Measurements from ENCODE around the gene UQCR11. TPM values are rescaled to one million over a fixed set of nuclear protein-coding genes. Genes with fewer than 3 reads are reported as not detected.

Gene UQCR11
- total and polyA plus RNA-seq, 2 of the 4 experiments (the other 2 are of a cell fraction): 29.2 to 177 TPM

GRCh38 chr19:1556390-1557070, 48.7 kb downstream of the UQCR11 start:
- WGBS, 2 experiments (ENCODE audit: extremely low coverage in 2 of 2, insufficient read length in 1 of 2): 99% methylated on average over 34 of the region's 66 CpGs; no CpG with 5 or more reads in 1 of the 2 experiments
- intact Hi-C loops (cut with micrococcal nuclease): no loop called here
- no peak overlapping the region for H3K9ac ChIP-seq (ENCODE audit: low read depth, low read length)

More at GRCh38 chr19:1556390-1557070, 48.7 kb downstream of the UQCR11 start:
- H3K23ac ChIP-seq (ENCODE audit: low read depth, low read length): no peak overlapping the region
- no peak overlapping the region for H3K4ac ChIP-seq (ENCODE audit: low read depth, low read length)
- DNase-seq (no peak), ATAC-seq (ENCODE audit: low read depth) (no peak)
- no peaks in the 10 kb centered on the region for H3K27me3 ChIP-seq (ENCODE audit: control insufficient read depth, insufficient read depth, low read length)
- no peaks in the 10 kb centered on the region for H3K9me3 ChIP-seq (ENCODE audit: control insufficient read depth, insufficient read depth, low read length)
- no peak overlapping the region for H3K27ac ChIP-seq (ENCODE audit: insufficient read depth, low read length)
- peaks cover 29% of the 10 kb centered on the region for H3K36me3 ChIP-seq (ENCODE audit: control insufficient read depth, insufficient read depth, low read length)
- peak overlapping the region; percentile 21 for H2AFZ ChIP-seq (replicated peaks; ENCODE audit: low read length, poor library complexity)
- no peak overlapping the region for H4K8ac ChIP-seq (ENCODE audit: low read depth in 2 of 2, low read length in 2 of 2)
- TF ChIP-seq MAZ (IDR thresholded peaks at IDR 0.05; ENCODE audit: borderline replicate concordance, low read depth, low read length): no peak
- TF ChIP-seq RFX5 (IDR thresholded peaks at IDR 0.05; ENCODE audit: low read depth, low read length): no peak
- TF ChIP-seq MXI1 (IDR thresholded peaks at IDR 0.05; ENCODE audit: borderline replicate concordance, low read depth, low read length): no peak
- no peak for TF ChIP-seq ELK1 (IDR thresholded peaks at IDR 0.05; ENCODE audit: borderline replicate concordance, low read depth, low read length)
- no peak for TF ChIP-seq RAD21 (IDR thresholded peaks at IDR 0.05; ENCODE audit: low read length)
- TF ChIP-seq USF2 (IDR thresholded peaks at IDR 0.05; ENCODE audit: low read depth, low read length): no peak
- no peak for TF ChIP-seq CEBPB (IDR thresholded peaks at IDR 0.05; ENCODE audit: low read depth, low read length)
- TF ChIP-seq FOS (IDR thresholded peaks at IDR 0.05; ENCODE audit: low read depth, low read length): no peak
- no peak for TF ChIP-seq BHLHE40 (IDR thresholded peaks at IDR 0.05; ENCODE audit: low read depth, low read length)
- no peak for TF ChIP-seq MAFK (IDR thresholded peaks at IDR 0.05; ENCODE audit: low read depth, low read length)
- TF ChIP-seq POLR2A (IDR thresholded peaks at IDR 0.05; ENCODE audit: low read depth, low read length): no peak
- TF ChIP-seq SMC3 (IDR thresholded peaks at IDR 0.05; ENCODE audit: low read depth, low read length): no peak
- TF ChIP-seq CTCF (conservative IDR thresholded peaks at IDR 0.05; ENCODE audit: low read depth, low read length): no peak
- TF ChIP-seq CHD1 (IDR thresholded peaks at IDR 0.05; ENCODE audit: low read depth, low read length): no peak
- no peak for TF ChIP-seq RCOR1 (IDR thresholded peaks at IDR 0.05; ENCODE audit: insufficient replicate concordance, low read length)
- no peak for TF ChIP-seq NFE2L2 (IDR thresholded peaks at IDR 0.05; ENCODE audit: low read depth, low read length)
- ChIA-PET CTCF (no interaction called here), POLR2A (ENCODE audit: unreplicated experiment) (no interaction called here)
- H2BK120ac ChIP-seq (ENCODE audit: low read depth, low read length): no peak overlapping the region
- in situ Hi-C loops (cut with MboI; ENCODE audit: low sequenced_read_pairs) (no loop called here), dilution Hi-C loops (cut with HindIII; ENCODE audit: low sequenced_read_pairs, unreplicated experiment) (no loop called here)
- TSS peak; percentile 63 for BruUV-seq (replicated peaks)
- H2BK5ac ChIP-seq (ENCODE audit: low read depth, low read length, poor library complexity, severe bottlenecking): no peak overlapping the region
- H3K4me2 ChIP-seq (ENCODE audit: low read depth, low read length): no peak overlapping the region
- H3K56ac ChIP-seq (ENCODE audit: extremely low read depth, insufficient read depth, low read length): no peak overlapping the region
- peaks cover 9% of the 10 kb centered on the region; the same call in 1 of the 2 replicates for H3K9me1 ChIP-seq (ENCODE audit: insufficient read depth, low read length)
- no peak overlapping the region for H2BK15ac ChIP-seq (ENCODE audit: low read depth, low read length)
- no peak overlapping the region for H4K5ac ChIP-seq (ENCODE audit: low read depth, low read length)
- H2AK5ac ChIP-seq (ENCODE audit: low read depth, low read length): no peak overlapping the region
- H3K79me1 ChIP-seq (ENCODE audit: low read depth in 1 of 2, low read length in 2 of 2): peaks cover 9 to 43% of the 10 kb centered on the region in 2 experiments; a peak in 3 of 4 replicates
- H3K18ac ChIP-seq (ENCODE audit: low read depth, low read length): no peak overlapping the region
- no peak overlapping the region for H3K4me3 ChIP-seq (ENCODE audit: insufficient read depth, low read depth, low read length)
- H4K20me1 ChIP-seq (ENCODE audit: insufficient read depth, low read length): peaks cover 49% of the 10 kb centered on the region
- H2AK9ac ChIP-seq (replicated peaks; ENCODE audit: low read depth, low read length, poor library complexity): no peak overlapping the region
- peaks cover 2% of the 10 kb centered on the region; the same call in 1 of the 2 replicates for H3K4me1 ChIP-seq (ENCODE audit: control insufficient read depth, insufficient read depth, low read length)
- no peak overlapping the region for H2BK20ac ChIP-seq (ENCODE audit: low read depth, low read length)
- no peak overlapping the region for H3K14ac ChIP-seq (replicated peaks; ENCODE audit: low read depth, low read length)
- no peak overlapping the region for H4K91ac ChIP-seq (ENCODE audit: insufficient read depth, low read depth, low read length)

All from IMR-90 (cell line).